GM12891 (cell line): Measurements from ENCODE around the gene GNG13.

Experiments
- DNase-seq: peaks from one replicate; pipeline ENCODE4 v3.0.0; 2011; ENCODE audit warnings: low spot score; ENCODE audit not compliant: insufficient read length
- FAIRE-seq: peaks from 2 replicates; lab custom pipeline; 2011; peaks lifted over from hg19 to GRCh38; lab: Jason Lieb, UNC
- PAX5 ChIP-seq: IDR thresholded peaks from 2 replicates; pipeline ENCODE4 v1.6.1; 2011; ENCODE audit warnings: low read length, moderate library complexity, mild to moderate bottlenecking; ENCODE audit not compliant: insufficient read depth, severe bottlenecking
- POLR2A ChIP-seq: IDR thresholded peaks from 2 replicates; pipeline ENCODE4 v1.6.1; 2011; ENCODE audit warnings: low read depth, low read length, control low read depth
- POLR2AphosphoS5 ChIP-seq: IDR thresholded peaks from 2 replicates; pipeline ENCODE4 v1.6.1; 2011; ENCODE audit warnings: low read depth, low read length, control low read depth
- POU2F2 ChIP-seq: IDR thresholded peaks from 2 replicates; pipeline ENCODE4 v1.6.1; 2011; ENCODE audit warnings: low read depth, mild to moderate bottlenecking, control low read depth, low read length, moderate library complexity
- SPI1 ChIP-seq: IDR thresholded peaks from 2 replicates; pipeline ENCODE4 v1.6.1; 2011; ENCODE audit warnings: low read depth, low read length, control low read depth
- TAF1 ChIP-seq: IDR thresholded peaks from 2 replicates; pipeline ENCODE4 v1.6.1; 2011; ENCODE audit warnings: low read depth, low read length, control low read depth

GNG13 gene

GRCh38 chr16:832652-833336, 32.3 kb upstream of the GNG13 start:
- TF ChIP-seq SPI1 (no peak), TAF1 (no peak), POU2F2 (no peak), PAX5 (no peak), POLR2AphosphoS5 (no peak), POLR2A (no peak)
- no peak for DNase-seq
- FAIRE-seq, result no peak

GRCh38 chr16:831571-832413, 31.3 kb upstream of the GNG13 start:
- TF ChIP-seq POLR2A (no peak), PAX5 (no peak), SPI1 (no peak), POLR2AphosphoS5 (no peak), TAF1 (no peak), POU2F2 (no peak)
- no peak for DNase-seq

GRCh38 chr16:830871-831570, 30.5 kb upstream of the GNG13 start:
- no peak for DNase-seq
- no peak for FAIRE-seq
- no peak for TF ChIP-seq POU2F2
- TF ChIP-seq PAX5, result no peak
- TF ChIP-seq POLR2AphosphoS5, result no peak
- no peak for TF ChIP-seq SPI1

More at GRCh38 chr16:831571-832413, 31.3 kb upstream of the GNG13 start:
- no peak for FAIRE-seq

- TF ChIP-seq TAF1 (no peak), PAX5 (no peak), POLR2AphosphoS5 (no peak), POLR2A (no peak)
- FAIRE-seq, result no peak
These were observed 29.8 kb upstream of the GNG13 start for GRCh38 chr16:830107-830870.

GRCh38 chr16:828891-829290, 28.4 kb upstream of the GNG13 start:
- no peak for FAIRE-seq
- DNase-seq, result no peak
- TF ChIP-seq POLR2AphosphoS5, result no peak
- TF ChIP-seq POLR2A, result no peak
- TF ChIP-seq PAX5, result no peak
- no peak for TF ChIP-seq POU2F2
- no peak for TF ChIP-seq SPI1
- no peak for TF ChIP-seq TAF1

More at GRCh38 chr16:830107-830870, 29.8 kb upstream of the GNG13 start:
- no peak for DNase-seq

GRCh38 chr16:827513-827912, 27.0 kb upstream of the GNG13 start:
- TF ChIP-seq POLR2A (no peak), POLR2AphosphoS5 (no peak), PAX5 (no peak), POU2F2 (no peak), TAF1 (no peak), SPI1 (no peak)
- FAIRE-seq (no peak), DNase-seq (no peak)

- FAIRE-seq (no peak), DNase-seq (no peak)
- TF ChIP-seq POLR2AphosphoS5 (no peak), POLR2A (no peak), SPI1 (no peak), TAF1 (no peak), PAX5 (no peak), POU2F2 (no peak)
These were observed 25.0 kb upstream of the GNG13 start for GRCh38 chr16:825341-826061.

GRCh38 chr16:824601-825000, 24.1 kb upstream of the GNG13 start:
- no peak for DNase-seq
- TF ChIP-seq POLR2A, result no peak
- no peak for TF ChIP-seq PAX5
- TF ChIP-seq SPI1, result no peak
- TF ChIP-seq TAF1, result no peak
- no peak for TF ChIP-seq POU2F2
- TF ChIP-seq POLR2AphosphoS5, result no peak
- FAIRE-seq, result no peak
